Hepatocyte (in vitro differentiated cells): Measurements from ENCODE around the gene CHN2.

Experiments used
- CTCF ChIP-seq: fragments of 200-600 bp; sonication (generic); IDR thresholded peaks from 2 replicates; pipeline ENCODE4 v1.5.1; 2016; ENCODE audit warnings: antibody characterized with exemption, mild to moderate bottlenecking; ENCODE audit not compliant: poor library complexity
- EZH2 ChIP-seq: fragments of 200-600 bp; sonication (generic); IDR thresholded peaks from 2 replicates; pipeline ENCODE4 v1.6.1; 2016; ENCODE audit warnings: antibody characterized with exemption, mild to moderate bottlenecking, borderline replicate concordance

GRCh38 chr7:29480934-29481651 is 286.5 kb downstream of the CHN2 start:
- TF ChIP-seq CTCF (no peak), EZH2 (no peak)
